WTC11 (cell line): ENCODE results near the gene PDF. TPM values are rescaled to one million over a fixed set of nuclear protein-coding genes. Genes with fewer than 3 reads are reported as not detected.

Experiments used
- ATAC-seq: fragments of 200-7000 bp; cut with Tn5 transposase; 2 replicates; pipeline ENCODE4 v1.10.0; 2021; ENCODE audit warnings: mild to moderate bottlenecking, moderate library complexity
- CTCF ChIA-PET: fragments of 300-600 bp; sonication (Branson Sonifier 250); formaldehyde crosslinking; loops from one replicate; lab custom pipeline; 2021; ENCODE audit warnings: antibody characterized with exemption; lab: Charles Lee
- POLR2A ChIA-PET: fragments of 350-600 bp; sonication (Branson Sonifier 250); formaldehyde crosslinking; loops from one replicate; lab custom pipeline; 2021; ENCODE audit warnings: antibody characterized with exemption; lab: Charles Lee
- DNase-seq: peaks from one replicate; pipeline ENCODE4 v3.0.0; 2021; ENCODE audit warnings: low spot score
- H3K27ac Mint-ChIP-seq: 2 replicates; pipeline ENCODE4 v1.8.0; 2021; ENCODE audit warnings: mixed read lengths
- H3K27me3 Mint-ChIP-seq: 2 replicates; pipeline ENCODE4 v1.8.0; 2021; ENCODE audit warnings: low read depth, mild to moderate bottlenecking, moderate library complexity, mixed read lengths
- H3K36me3 Mint-ChIP-seq: 2 replicates; pipeline ENCODE4 v1.8.0; 2021; ENCODE audit warnings: mixed read lengths
- H3K4me1 Mint-ChIP-seq: 2 replicates; pipeline ENCODE4 v1.8.0; 2022; ENCODE audit warnings: mixed read lengths
- H3K4me3 Mint-ChIP-seq: 2 replicates; pipeline ENCODE4 v1.8.0; 2021; ENCODE audit warnings: mild to moderate bottlenecking, moderate library complexity, mixed read lengths
- H3K9me3 Mint-ChIP-seq: 2 replicates; pipeline ENCODE4 v1.8.0; 2021; ENCODE audit warnings: mixed read lengths
- ATF2 ChIP-seq: sonication (generic); formaldehyde crosslinking; IDR thresholded peaks from 2 replicates; pipeline ENCODE4 v1.8.1; 2022; ENCODE audit warnings: low read depth, missing genetic modification reagents, borderline replicate concordance
- E2F1 ChIP-seq: sonication (generic); formaldehyde crosslinking; IDR thresholded peaks from 2 replicates; pipeline ENCODE4 v1.8.0; 2022; ENCODE audit warnings: mild to moderate bottlenecking, missing genetic modification reagents
- EMX1 ChIP-seq: fragments of 250-450 bp; sonication (Bioruptor Pico); IDR thresholded peaks from 2 replicates; pipeline ENCODE4 v1.8.0; 2021; ENCODE audit warnings: mild to moderate bottlenecking
- FOXP1 ChIP-seq: sonication (generic); formaldehyde crosslinking; IDR thresholded peaks from 2 replicates; pipeline ENCODE4 v1.8.0; 2022; ENCODE audit warnings: missing genetic modification reagents, mild to moderate bottlenecking, moderate library complexity, borderline replicate concordance
- HMGXB4 ChIP-seq: sonication (generic); formaldehyde crosslinking; IDR thresholded peaks from 2 replicates; pipeline ENCODE4 v1.8.1; 2023; ENCODE audit warnings: mild to moderate bottlenecking, moderate library complexity, missing genetic modification reagents
- IRF2 ChIP-seq: sonication (generic); formaldehyde crosslinking; IDR thresholded peaks from 2 replicates; pipeline ENCODE4 v1.8.0; 2022; ENCODE audit warnings: low read depth, missing genetic modification reagents, borderline replicate concordance
- JUN ChIP-seq: sonication (generic); formaldehyde crosslinking; IDR thresholded peaks from 2 replicates; pipeline ENCODE4 v1.8.0; 2023; ENCODE audit warnings: mild to moderate bottlenecking, missing genetic modification reagents
- NFATC4 ChIP-seq: fragments of 250-450 bp; sonication (Bioruptor Pico); IDR thresholded peaks from 2 replicates; pipeline ENCODE4 v1.9.0; 2021; ENCODE audit warnings: mild to moderate bottlenecking
- NFYB ChIP-seq: sonication (generic); formaldehyde crosslinking; conservative IDR thresholded peaks from 2 replicates; pipeline ENCODE4 v1.8.0; 2022; ENCODE audit warnings: low read depth, missing genetic modification reagents
- NR3C1 ChIP-seq: sonication (generic); formaldehyde crosslinking; conservative IDR thresholded peaks from 2 replicates; pipeline ENCODE4 v1.8.1; 2023; ENCODE audit warnings: low read depth, mild to moderate bottlenecking, missing genetic modification reagents
- OVOL2 ChIP-seq: fragments of 250-450 bp; sonication (Bioruptor Pico); IDR thresholded peaks from 2 replicates; pipeline ENCODE4 v1.9.0; 2021; ENCODE audit warnings: mild to moderate bottlenecking, borderline replicate concordance
- STAT6 ChIP-seq: sonication (generic); formaldehyde crosslinking; conservative IDR thresholded peaks from 2 replicates; pipeline ENCODE4 v1.8.1; 2023; ENCODE audit warnings: mild to moderate bottlenecking, low read depth, missing genetic modification reagents, moderate library complexity
- ZNF317 ChIP-seq: sonication (generic); formaldehyde crosslinking; IDR thresholded peaks from 2 replicates; pipeline ENCODE4 v1.8.1; 2023; ENCODE audit warnings: low read depth, mild to moderate bottlenecking, moderate library complexity, missing genetic modification reagents, borderline replicate concordance
- ZNF671 ChIP-seq: fragments of 250-450 bp; sonication (Bioruptor Pico); IDR thresholded peaks from 2 replicates; pipeline ENCODE4 v1.8.0; 2021; ENCODE audit warnings: mild to moderate bottlenecking
- total RNA-seq: library from RNA; stranded (reverse); gene quantifications from 3 replicates; pipeline ENCODE4 v1.2.3, GENCODE V29; 2021
- TF ChIP-seq, protein P1 (sequence below): fragments of 250-450 bp; sonication (Bioruptor Pico); conservative IDR thresholded peaks from 2 replicates; pipeline ENCODE4 v1.9.0; 2021; ENCODE audit warnings: mild to moderate bottlenecking
- TF ChIP-seq, protein P2 (sequence below): fragments of 250-450 bp; sonication (Bioruptor Pico); IDR thresholded peaks from 2 replicates; pipeline ENCODE4 v1.8.0; 2021; ENCODE audit warnings: mild to moderate bottlenecking
- TF ChIP-seq, protein P3 (sequence below): sonication (generic); formaldehyde crosslinking; IDR thresholded peaks from 2 replicates; pipeline ENCODE4 v1.8.0; 2022; ENCODE audit warnings: missing genetic modification reagents
- TF ChIP-seq, protein P4 (sequence below): sonication (generic); formaldehyde crosslinking; IDR thresholded peaks from 2 replicates; pipeline ENCODE4 v1.8.1; 2023; ENCODE audit warnings: mild to moderate bottlenecking, missing genetic modification reagents, moderate library complexity

PDF gene
- total RNA-seq, 1 experiment from 2014 or later = 28.2 TPM

DNA sequence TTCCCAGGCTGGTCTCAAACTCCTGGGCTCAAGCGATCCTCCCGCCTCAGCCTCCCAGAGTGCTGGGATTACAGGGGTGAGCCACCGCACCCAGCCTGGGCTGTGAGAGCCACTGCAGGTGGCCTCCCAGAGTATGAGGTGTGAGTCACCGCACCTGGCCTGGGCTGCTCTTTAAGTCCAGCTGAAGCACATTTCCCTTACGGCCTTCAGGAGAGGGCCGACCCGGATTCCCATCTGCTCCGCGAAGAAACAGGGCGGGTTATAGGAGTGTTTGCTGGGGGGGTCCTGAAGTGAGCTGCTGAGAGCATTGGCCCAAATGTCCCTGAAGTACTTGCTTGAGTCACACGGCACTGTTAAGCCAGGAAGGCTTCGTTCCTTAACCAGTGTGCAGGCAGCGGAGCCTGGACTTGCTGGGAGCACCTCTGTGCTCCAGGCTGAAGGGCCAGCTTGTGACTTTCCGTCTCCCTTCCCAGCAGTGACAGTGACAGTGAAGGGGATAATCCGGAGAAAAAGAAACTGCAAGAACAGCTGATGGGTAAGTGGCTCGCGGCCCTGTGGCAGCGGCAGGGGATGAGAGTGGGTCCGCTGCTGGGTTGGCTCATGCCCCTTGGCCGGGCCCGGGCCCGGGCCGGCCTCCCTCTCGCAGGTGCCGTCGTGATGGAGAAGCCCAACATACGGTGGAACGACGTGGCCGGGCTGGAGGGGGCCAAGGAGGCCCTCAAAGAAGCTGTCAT, 12.0 kb downstream of the PDF start:
- no peak for DNase-seq
- ChIA-PET CTCF (interaction anchor here (1.0 kb wide), 1 partner anchor 78 kb away, joined by 3 read pairs; no protein-coding TSS in a partner anchor), POLR2A (interaction anchor here (0.7 kb wide), 1 partner anchor 26 kb away, joined by 3 read pairs; no protein-coding TSS in a partner anchor)
- TF ChIP-seq EMX1 (CRISPR knock-in tag) = no peak
- no peak for TF ChIP-seq NFATC4 (CRISPR knock-in tag)
- TF ChIP-seq FOXP1 = no peak
- TF ChIP-seq, protein P1, sequence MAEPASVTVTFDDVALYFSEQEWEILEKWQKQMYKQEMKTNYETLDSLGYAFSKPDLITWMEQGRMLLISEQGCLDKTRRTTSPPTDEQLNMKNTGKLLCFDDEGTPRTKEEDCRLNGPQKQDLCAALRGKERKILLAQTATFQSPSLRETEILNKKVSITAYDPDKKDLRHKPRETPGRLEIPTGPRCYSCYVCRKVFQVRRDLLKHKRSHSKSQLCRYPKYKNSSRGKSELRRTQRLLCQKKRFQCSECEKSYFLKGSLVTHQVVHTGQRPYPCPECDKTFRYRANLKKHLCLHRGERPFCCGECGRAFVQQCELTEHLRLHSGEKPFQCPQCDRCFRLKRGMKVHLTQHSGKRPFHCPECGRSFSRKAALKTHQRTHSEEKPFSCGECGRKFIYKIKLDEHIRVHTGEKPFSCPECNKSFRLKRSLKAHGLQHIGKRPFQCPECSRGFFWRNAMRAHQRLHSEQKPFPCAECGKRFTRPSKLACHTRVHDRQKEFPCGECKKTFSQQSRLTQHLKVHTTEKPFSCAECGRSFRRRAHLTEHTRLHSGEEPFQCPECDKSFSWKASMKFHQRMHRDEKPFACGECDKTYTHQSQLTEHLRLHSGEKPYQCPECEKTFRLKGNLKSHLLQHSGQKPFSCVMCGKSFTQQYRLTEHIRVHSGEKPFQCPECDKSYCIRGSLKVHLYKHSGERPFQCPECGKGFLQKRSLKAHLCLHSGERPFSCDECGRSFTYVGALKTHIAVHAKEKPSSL (CRISPR knock-in tag) = no peak
- no peak for TF ChIP-seq ZNF671 (CRISPR knock-in tag)
- TF ChIP-seq, protein P2, sequence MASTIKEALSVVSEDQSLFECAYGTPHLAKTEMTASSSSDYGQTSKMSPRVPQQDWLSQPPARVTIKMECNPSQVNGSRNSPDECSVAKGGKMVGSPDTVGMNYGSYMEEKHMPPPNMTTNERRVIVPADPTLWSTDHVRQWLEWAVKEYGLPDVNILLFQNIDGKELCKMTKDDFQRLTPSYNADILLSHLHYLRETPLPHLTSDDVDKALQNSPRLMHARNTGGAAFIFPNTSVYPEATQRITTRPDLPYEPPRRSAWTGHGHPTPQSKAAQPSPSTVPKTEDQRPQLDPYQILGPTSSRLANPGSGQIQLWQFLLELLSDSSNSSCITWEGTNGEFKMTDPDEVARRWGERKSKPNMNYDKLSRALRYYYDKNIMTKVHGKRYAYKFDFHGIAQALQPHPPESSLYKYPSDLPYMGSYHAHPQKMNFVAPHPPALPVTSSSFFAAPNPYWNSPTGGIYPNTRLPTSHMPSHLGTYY (CRISPR knock-in tag) = no peak
- no peak for TF ChIP-seq NFYB (CRISPR knock-in tag)
- no peak for TF ChIP-seq E2F1 (CRISPR knock-in tag)
- TF ChIP-seq JUN (CRISPR knock-in tag) = no peak
- TF ChIP-seq ATF2 (CRISPR knock-in tag) = no peak
- no peak for TF ChIP-seq OVOL2 (CRISPR knock-in tag)
- no peak for TF ChIP-seq NR3C1
- TF ChIP-seq, protein P3, sequence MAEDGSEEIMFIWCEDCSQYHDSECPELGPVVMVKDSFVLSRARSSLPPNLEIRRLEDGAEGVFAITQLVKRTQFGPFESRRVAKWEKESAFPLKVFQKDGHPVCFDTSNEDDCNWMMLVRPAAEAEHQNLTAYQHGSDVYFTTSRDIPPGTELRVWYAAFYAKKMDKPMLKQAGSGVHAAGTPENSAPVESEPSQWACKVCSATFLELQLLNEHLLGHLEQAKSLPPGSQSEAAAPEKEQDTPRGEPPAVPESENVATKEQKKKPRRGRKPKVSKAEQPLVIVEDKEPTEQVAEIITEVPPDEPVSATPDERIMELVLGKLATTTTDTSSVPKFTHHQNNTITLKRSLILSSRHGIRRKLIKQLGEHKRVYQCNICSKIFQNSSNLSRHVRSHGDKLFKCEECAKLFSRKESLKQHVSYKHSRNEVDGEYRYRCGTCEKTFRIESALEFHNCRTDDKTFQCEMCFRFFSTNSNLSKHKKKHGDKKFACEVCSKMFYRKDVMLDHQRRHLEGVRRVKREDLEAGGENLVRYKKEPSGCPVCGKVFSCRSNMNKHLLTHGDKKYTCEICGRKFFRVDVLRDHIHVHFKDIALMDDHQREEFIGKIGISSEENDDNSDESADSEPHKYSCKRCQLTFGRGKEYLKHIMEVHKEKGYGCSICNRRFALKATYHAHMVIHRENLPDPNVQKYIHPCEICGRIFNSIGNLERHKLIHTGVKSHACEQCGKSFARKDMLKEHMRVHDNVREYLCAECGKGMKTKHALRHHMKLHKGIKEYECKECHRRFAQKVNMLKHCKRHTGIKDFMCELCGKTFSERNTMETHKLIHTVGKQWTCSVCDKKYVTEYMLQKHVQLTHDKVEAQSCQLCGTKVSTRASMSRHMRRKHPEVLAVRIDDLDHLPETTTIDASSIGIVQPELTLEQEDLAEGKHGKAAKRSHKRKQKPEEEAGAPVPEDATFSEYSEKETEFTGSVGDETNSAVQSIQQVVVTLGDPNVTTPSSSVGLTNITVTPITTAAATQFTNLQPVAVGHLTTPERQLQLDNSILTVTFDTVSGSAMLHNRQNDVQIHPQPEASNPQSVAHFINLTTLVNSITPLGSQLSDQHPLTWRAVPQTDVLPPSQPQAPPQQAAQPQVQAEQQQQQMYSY = no peak
- no peak for TF ChIP-seq ZNF317 (CRISPR knock-in tag)
- TF ChIP-seq IRF2 (CRISPR knock-in tag) = no peak
- TF ChIP-seq, protein P4, sequence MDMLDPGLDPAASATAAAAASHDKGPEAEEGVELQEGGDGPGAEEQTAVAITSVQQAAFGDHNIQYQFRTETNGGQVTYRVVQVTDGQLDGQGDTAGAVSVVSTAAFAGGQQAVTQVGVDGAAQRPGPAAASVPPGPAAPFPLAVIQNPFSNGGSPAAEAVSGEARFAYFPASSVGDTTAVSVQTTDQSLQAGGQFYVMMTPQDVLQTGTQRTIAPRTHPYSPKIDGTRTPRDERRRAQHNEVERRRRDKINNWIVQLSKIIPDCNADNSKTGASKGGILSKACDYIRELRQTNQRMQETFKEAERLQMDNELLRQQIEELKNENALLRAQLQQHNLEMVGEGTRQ (CRISPR knock-in tag) = no peak
- no peak for TF ChIP-seq STAT6
- no peak for TF ChIP-seq HMGXB4 (CRISPR knock-in tag)
- no peaks in the 10 kb centered on the region for H3K27me3 Mint-ChIP-seq
- no peak overlapping the region for H3K27ac Mint-ChIP-seq
- no peak overlapping the region for H3K4me3 Mint-ChIP-seq
- ATAC-seq = no peak
- no peaks in the 10 kb centered on the region for H3K9me3 Mint-ChIP-seq
- peaks cover 56% of the 10 kb centered on the region for H3K36me3 Mint-ChIP-seq
- no peaks in the 10 kb centered on the region for H3K4me1 Mint-ChIP-seq
